Fibroblast of lung (primary cell): ENCODE results near the gene TM7SF2. TPM values are rescaled to one million over a fixed set of nuclear protein-coding genes. Genes with fewer than 3 reads are reported as not detected.

Experiments used
- DNase-seq, 2 donors: peaks; one replicate each; pipeline versions ENCODE4 v3.0.0 to v3.0.0-alpha.2; 2010; ENCODE audit warnings: low read depth in 2 of 2
- H2AFZ ChIP-seq: 2 replicates; pipeline ENCODE4 v1.5.1; 2012; ENCODE audit warnings: low read length, control low read depth, inconsistent platforms
- H3K27ac ChIP-seq: 2 replicates; pipeline ENCODE4 v1.5.1; 2011; ENCODE audit warnings: low read length, control low read depth; ENCODE audit not compliant: insufficient read depth
- H3K27me3 ChIP-seq: 2 replicates; pipeline ENCODE4 v1.5.1; 2011; ENCODE audit warnings: mild to moderate bottlenecking, low read length; ENCODE audit not compliant: control insufficient read depth, insufficient read depth
- H3K36me3 ChIP-seq: 2 replicates; pipeline ENCODE4 v1.5.1; 2011; ENCODE audit warnings: low read length; ENCODE audit not compliant: control insufficient read depth, insufficient read depth
- H3K4me1 ChIP-seq: 2 replicates; pipeline ENCODE4 v1.5.1; 2011; ENCODE audit warnings: low read length; ENCODE audit not compliant: control insufficient read depth, insufficient read depth; ENCODE audit errors: extremely low read depth
- H3K4me2 ChIP-seq: 2 replicates; pipeline ENCODE4 v1.5.1; 2011; ENCODE audit warnings: low read length, control low read depth; ENCODE audit not compliant: insufficient read depth; ENCODE audit errors: extremely low read depth
- H3K4me3 ChIP-seq, 4 experiments: fragments of 200-600 bp in 1 of 4; sonication (generic) in 1 of 4; replicated peaks in 1 of 4; 2 replicates each; pipeline ENCODE4 v1.5.1; 2011 to 2016; ENCODE audit warnings: low read length in 4 of 4, low read depth in 3 of 4, mild to moderate bottlenecking in 3 of 4, control low read depth in 2 of 4, inconsistent platforms in 1 of 4, mixed read lengths in 1 of 4; ENCODE audit not compliant: insufficient read depth in 1 of 4; ENCODE audit errors: control extremely low read depth in 1 of 4
- H3K79me2 ChIP-seq: 2 replicates; pipeline ENCODE4 v1.5.1; 2012; ENCODE audit warnings: mild to moderate bottlenecking, low read length, inconsistent platforms; ENCODE audit not compliant: control insufficient read depth, insufficient read depth
- H3K9ac ChIP-seq: 2 replicates; pipeline ENCODE4 v1.5.1; 2011; ENCODE audit warnings: mild to moderate bottlenecking, low read length, control low read depth; ENCODE audit not compliant: insufficient read depth
- H3K9me3 ChIP-seq: 2 replicates; pipeline ENCODE4 v1.5.1; 2012; ENCODE audit warnings: low read depth, low read length; ENCODE audit not compliant: control insufficient read depth, insufficient read depth
- H4K20me1 ChIP-seq: 2 replicates; pipeline ENCODE4 v1.5.1; 2011; ENCODE audit warnings: low read length; ENCODE audit not compliant: control insufficient read depth, insufficient read depth; ENCODE audit errors: extremely low read depth
- EZH2 ChIP-seq: IDR thresholded peaks from 2 replicates; pipeline ENCODE4 v1.5.1; 2012; ENCODE audit warnings: low read length, control low read depth, mild to moderate bottlenecking; ENCODE audit errors: missing control alignments
- polyA plus RNA-seq, 2 donors: library from polyadenylated mRNA; depleted of rRNA in 1 of 2; stranded (reverse) in 1 of 2; unstranded in 1 of 2; fragments of >200 nt; gene quantifications; 2 replicates each; pipeline ENCODE4 v1.2.1, GENCODE V29; 2011 to 2012; ENCODE audit warnings: missing spikeins in 1 of 2
- total RNA-seq: library from RNA; depleted of rRNA; stranded (reverse); fragments of >200 nt; gene quantifications from 2 replicates; pipeline ENCODE4 v1.2.1, GENCODE V29; 2014
- TF ChIP-seq, protein P1 (sequence below), 2 donors: IDR thresholded peaks in 1 of 2; conservative IDR thresholded peaks in 1 of 2; 1 replicate in 1 of 2; 2 replicates in 1 of 2; pipeline ENCODE4 v1.5.1; 2011 to 2012; ENCODE audit warnings: low read length in 2 of 2, control low read depth in 1 of 2, inconsistent platforms in 1 of 2, low read depth in 1 of 2, mild to moderate bottlenecking in 1 of 2

Gene TM7SF2
- total and polyA plus RNA-seq, 2 donors (not counting 1 experiment from before 2014, with no cell fraction given): 11.7 to 89.5 TPM

DNA sequence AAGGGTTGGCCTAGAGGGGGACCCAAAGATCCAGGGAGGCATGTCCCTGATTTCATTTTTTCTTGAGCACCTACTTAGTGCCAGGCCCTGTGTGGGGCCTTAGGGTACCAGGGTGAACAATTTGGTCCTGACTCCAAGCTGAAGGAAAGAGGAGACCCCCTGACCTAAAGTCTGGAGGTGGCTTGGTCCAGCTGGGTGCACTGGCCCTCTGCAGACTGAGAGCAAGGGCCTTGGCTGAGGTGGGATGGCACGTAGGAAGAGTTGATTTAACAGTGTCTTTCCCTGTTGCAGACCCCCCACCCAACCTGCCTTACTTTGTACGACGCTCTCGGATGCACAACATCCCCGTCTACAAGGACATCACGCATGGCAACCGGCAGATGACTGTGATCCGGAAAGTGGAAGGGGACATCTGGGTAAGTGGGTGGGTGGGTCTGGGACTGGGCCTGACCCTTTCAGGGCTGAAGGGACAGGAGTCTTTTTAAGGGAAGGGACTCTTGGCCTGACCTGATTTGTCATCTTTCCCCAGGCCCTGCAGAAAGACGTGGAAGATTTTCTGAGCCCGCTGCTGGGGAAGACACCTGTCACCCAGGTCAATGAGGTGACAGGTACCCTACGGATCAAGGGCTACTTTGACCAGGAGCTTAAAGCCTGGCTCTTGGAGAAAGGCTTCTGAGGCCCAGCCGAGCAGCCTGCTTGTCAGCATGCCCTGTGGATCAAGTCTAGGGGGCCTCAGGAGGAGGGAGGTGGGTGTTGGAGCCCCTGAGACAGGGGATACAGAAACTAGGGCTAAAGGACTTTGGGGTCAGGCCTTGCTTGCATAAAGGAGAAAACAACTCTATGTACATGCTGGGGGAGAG is 13.8 kb downstream of the TM7SF2 start:
- Histone ChIP-seq H3K4me3 (no peak overlapping the region), H3K4me2 (no peak overlapping the region), H3K9me3 (no peaks in the 10 kb centered on the region), H3K27me3 (no peaks in the 10 kb centered on the region), H3K4me1 (peaks cover 6% of the 10 kb centered on the region), H3K9ac (no peak overlapping the region), H2AFZ (no peak overlapping the region), H3K79me2 (peaks cover 24% of the 10 kb centered on the region), H4K20me1 (no peaks in the 10 kb centered on the region), H3K27ac (no peak overlapping the region), H3K36me3 (peaks cover 28% of the 10 kb centered on the region)
- TF ChIP-seq, protein P1, sequence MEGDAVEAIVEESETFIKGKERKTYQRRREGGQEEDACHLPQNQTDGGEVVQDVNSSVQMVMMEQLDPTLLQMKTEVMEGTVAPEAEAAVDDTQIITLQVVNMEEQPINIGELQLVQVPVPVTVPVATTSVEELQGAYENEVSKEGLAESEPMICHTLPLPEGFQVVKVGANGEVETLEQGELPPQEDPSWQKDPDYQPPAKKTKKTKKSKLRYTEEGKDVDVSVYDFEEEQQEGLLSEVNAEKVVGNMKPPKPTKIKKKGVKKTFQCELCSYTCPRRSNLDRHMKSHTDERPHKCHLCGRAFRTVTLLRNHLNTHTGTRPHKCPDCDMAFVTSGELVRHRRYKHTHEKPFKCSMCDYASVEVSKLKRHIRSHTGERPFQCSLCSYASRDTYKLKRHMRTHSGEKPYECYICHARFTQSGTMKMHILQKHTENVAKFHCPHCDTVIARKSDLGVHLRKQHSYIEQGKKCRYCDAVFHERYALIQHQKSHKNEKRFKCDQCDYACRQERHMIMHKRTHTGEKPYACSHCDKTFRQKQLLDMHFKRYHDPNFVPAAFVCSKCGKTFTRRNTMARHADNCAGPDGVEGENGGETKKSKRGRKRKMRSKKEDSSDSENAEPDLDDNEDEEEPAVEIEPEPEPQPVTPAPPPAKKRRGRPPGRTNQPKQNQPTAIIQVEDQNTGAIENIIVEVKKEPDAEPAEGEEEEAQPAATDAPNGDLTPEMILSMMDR (conservative IDR thresholded peaks at IDR 0.05 in 1 of 2, IDR thresholded peaks at IDR 0.05 in 1 of 2; ENCODE audit: low read depth in 1 of 2, low read length in 2 of 2): no peak
- no peak for TF ChIP-seq EZH2
- DNase-seq: no peak

DNA sequence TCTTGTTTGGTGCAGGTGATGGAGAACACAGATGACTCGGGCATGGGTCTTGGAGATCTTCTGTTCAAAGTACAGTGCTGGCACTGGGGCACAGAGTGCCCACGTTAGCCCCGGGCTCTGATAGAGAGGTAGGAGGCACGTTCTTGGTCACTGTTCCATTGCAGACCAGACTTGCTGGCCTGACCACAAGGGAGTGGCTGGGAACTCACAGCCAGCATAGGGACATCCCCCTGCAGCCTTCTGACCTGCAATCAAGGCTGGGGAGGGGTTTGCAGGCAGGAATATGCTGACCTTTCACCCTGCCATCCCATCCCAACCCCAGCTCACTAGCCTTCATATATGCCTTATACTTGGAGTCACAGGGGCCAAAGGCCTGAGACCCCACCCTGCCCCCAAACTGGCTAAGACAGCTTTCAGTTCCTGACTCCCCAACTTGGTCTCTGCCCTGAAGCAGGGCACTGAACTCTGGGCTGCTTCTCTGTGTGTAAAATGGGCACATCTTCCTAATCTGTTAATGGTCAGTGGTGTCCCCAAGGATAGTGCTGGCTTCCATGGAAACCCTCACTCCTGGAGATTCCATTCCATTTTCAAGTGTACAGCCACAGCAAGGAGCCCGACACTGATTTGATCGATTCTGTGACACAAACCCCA is 15.1 kb downstream of the TM7SF2 start:
- H4K20me1 ChIP-seq: no peaks in the 10 kb centered on the region
- peaks cover 35% of the 10 kb centered on the region for H3K36me3 ChIP-seq

DNA sequence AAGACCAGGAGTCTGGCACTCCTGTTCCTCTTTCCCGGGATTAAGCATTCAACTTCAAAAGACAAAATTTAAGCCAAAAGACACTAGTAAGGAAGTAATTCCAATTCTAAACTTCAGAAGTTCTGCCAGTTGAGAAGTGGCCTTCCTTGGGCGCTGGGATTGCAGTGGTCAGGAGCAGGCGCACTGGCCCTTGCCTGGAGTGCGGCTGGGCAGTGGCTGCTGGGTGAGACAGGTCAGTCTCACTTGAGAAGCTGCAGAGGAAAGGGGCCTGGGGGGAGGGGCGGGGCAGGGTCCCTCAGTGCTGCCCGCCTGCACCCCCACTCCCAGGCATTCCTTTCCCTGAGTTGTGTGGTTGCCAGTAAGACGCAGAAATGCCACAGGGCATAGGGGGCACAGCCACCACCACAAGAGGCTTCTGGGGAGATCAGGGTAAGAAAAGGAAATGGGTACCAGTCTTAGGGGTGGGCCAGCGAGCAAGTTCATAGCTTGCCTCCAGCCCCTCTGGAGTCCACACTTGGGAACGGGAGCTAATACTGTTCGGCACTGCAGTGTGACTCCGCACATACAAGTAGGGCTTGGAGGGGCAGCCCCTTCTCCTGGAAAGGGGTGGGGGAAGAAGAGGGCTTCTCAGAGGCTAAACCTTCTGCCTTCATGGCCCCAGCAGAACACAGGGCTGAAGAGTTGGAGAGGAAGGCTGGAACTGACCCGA is 16.0 kb downstream of the TM7SF2 start:
- TF ChIP-seq, protein P1 (conservative IDR thresholded peaks at IDR 0.05 in 1 of 2, IDR thresholded peaks at IDR 0.05 in 1 of 2; ENCODE audit: low read depth in 1 of 2, low read length in 2 of 2): no peak
- TF ChIP-seq EZH2: no peak

More for the DNA sequence above, 15.1 kb downstream of the TM7SF2 start:
- Histone ChIP-seq H3K4me3 (no peak overlapping the region), H3K9ac (no peak overlapping the region), H3K27ac (no peak overlapping the region), H3K9me3 (no peaks in the 10 kb centered on the region), H3K79me2 (peaks cover 13% of the 10 kb centered on the region), H3K4me1 (no peaks in the 10 kb centered on the region), H3K4me2 (no peak overlapping the region), H2AFZ (no peak overlapping the region), H3K27me3 (no peaks in the 10 kb centered on the region)
- no peak for TF ChIP-seq EZH2
- DNase-seq: no peak

More for the DNA sequence above, 16.0 kb downstream of the TM7SF2 start:
- no peak overlapping the region for H3K4me3 ChIP-seq
- no peaks in the 10 kb centered on the region for H3K9me3 ChIP-seq
- H3K4me1 ChIP-seq: peaks cover 2% of the 10 kb centered on the region
- DNase-seq: no peak
- peaks cover 14% of the 10 kb centered on the region for H3K79me2 ChIP-seq
- peaks cover 40% of the 10 kb centered on the region for H3K36me3 ChIP-seq
- no peak overlapping the region for H3K9ac ChIP-seq
- H3K27me3 ChIP-seq: no peaks in the 10 kb centered on the region
- H2AFZ ChIP-seq: no peak overlapping the region
- no peak overlapping the region for H3K4me2 ChIP-seq
- no peak overlapping the region for H3K27ac ChIP-seq
- no peaks in the 10 kb centered on the region for H4K20me1 ChIP-seq
